Tibial artery (tissue), 4 donors: Measurements from ENCODE around the gene DBX1.
"Not testable (repeated sequence)": the region's sequence is repeated elsewhere in the genome, so short reads cannot be mapped to it uniquely, and the experiment has no call there.

Experiments
- DNase-seq, 2 donors: peaks; one replicate each; pipeline ENCODE4 v3.0.0-alpha.2; 2019
- H3K27ac ChIP-seq, 2 donors: fragments of 200-600 bp; sonication (generic) in 1 of 2; 1 replicate in 1 of 2; 2 replicates in 1 of 2; pipeline ENCODE4 v1.5.1; 2018 to 2019; ENCODE audit warnings: mild to moderate bottlenecking in 1 of 2
- H3K27me3 ChIP-seq, 2 donors: fragments of 200-600 bp; sonication (generic) in 1 of 2; one replicate each; pipeline versions ENCODE4 v1.5.1 to v1.6.0; 2016 to 2019
- H3K36me3 ChIP-seq, 3 donors: fragments of 200-600 bp; sonication (generic) in 2 of 3; one replicate each; pipeline ENCODE4 v1.5.1; 2016 to 2019; ENCODE audit warnings: mild to moderate bottlenecking in 2 of 3
- H3K4me1 ChIP-seq, 4 donors: fragments of 200-600 bp; sonication (generic) in 2 of 4; 1 replicate in 3 of 4; 2 replicates in 1 of 4; pipeline ENCODE4 v1.5.1; 2016 to 2019
- H3K4me3 ChIP-seq, 2 donors: fragments of 200-600 bp; sonication (generic) in 1 of 2; 1 replicate in 1 of 2; 2 replicates in 1 of 2; pipeline ENCODE4 v1.5.1; 2018 to 2019; ENCODE audit warnings: mild to moderate bottlenecking in 2 of 2
- H3K9me3 ChIP-seq, 3 donors: fragments of 200-600 bp; sonication (generic) in 1 of 3; one replicate each; pipeline ENCODE4 v1.5.1; 2016 to 2019
- CTCF ChIP-seq, 2 experiments: fragments of 200-600 bp in 1 of 2; fragments of 450-650 bp in 1 of 2; IDR thresholded peaks; one replicate each; pipeline ENCODE4 v1.5.1; 2017 to 2019; ENCODE audit warnings: antibody characterized with exemption in 2 of 2, mild to moderate bottlenecking in 1 of 2, moderate library complexity in 1 of 2
- intact Hi-C: fragments of 100-400 bp; cut with DNase I; formaldehyde crosslinking; loops from one replicate; pipeline ENCODE4 v1.15.0; 2023; ENCODE audit warnings: low total_unique reads

Gene DBX1

GRCh38 chr11:20132667-20133039 lies 27.6 kb downstream of the DBX1 start:
- Histone ChIP-seq H3K9me3 (no peaks in the 10 kb centered on the region), H3K27me3 (no peaks in the 10 kb centered on the region), H3K27ac (no peak overlapping the region), H3K36me3 (no peaks in the 10 kb centered on the region), H3K4me1 (peaks cover 0 to 8% (median 7%) of the 10 kb centered on the region in 4 donors), H3K4me3 (peak overlapping the region; percentile 50 to 53)
- DNase-seq = no peak
- TF ChIP-seq CTCF (IDR thresholded peaks at IDR 0.05) = no peak
- intact Hi-C loops = loop anchor here (5.0 to 10.0 kb wide), 2 partner anchors 180 to 222 kb away; no protein-coding TSS in a partner anchor

GRCh38 chr11:20131788-20132666 lies 28.2 kb downstream of the DBX1 start:
- peak; percentile 85 to 87 for TF ChIP-seq CTCF (IDR thresholded peaks at IDR 0.05)
- H3K36me3 ChIP-seq = no peaks in the 10 kb centered on the region
- no peaks in the 10 kb centered on the region for H3K9me3 ChIP-seq
- H3K4me1 ChIP-seq = peaks cover 0 to 8% (median 7%) of the 10 kb centered on the region in 4 donors
- peak overlapping the region; percentile 50 to 53 for H3K4me3 ChIP-seq
- DNase-seq = peak; percentile 49 to 78
- H3K27ac ChIP-seq = peak overlapping the region in 1 of 2 donors; percentile 48
- no peaks in the 10 kb centered on the region for H3K27me3 ChIP-seq
- intact Hi-C loops = loop anchor here (5.0 to 10.0 kb wide), 2 partner anchors 180 to 223 kb away; no protein-coding TSS in a partner anchor

DNA sequence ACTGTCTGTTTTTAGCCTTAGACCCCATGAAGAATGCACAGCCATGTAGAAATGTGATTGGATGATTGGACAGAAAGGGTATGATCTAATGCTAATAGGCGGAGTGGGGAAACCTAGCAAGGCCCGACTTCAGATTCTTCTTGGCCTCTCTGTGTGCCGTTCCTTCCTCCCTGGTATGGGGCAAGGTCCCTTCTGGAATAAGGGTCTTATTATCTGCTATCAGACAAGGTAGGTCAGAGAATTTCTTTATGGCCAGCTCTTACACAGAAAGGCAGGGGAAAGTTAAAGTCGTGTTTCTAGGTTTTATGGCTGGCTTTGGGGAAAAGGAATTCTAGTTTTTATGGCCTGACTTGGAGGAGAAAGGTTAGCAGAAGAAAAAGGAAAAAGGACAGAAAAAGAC lies 30.6 kb downstream of the DBX1 start:
- H3K36me3 ChIP-seq = no peaks in the 10 kb centered on the region
- no peak for TF ChIP-seq CTCF (IDR thresholded peaks at IDR 0.05)
- intact Hi-C loops = loop anchor here (5.0 to 10.0 kb wide), 2 partner anchors 177 to 225 kb away; no protein-coding TSS in a partner anchor

DNA sequence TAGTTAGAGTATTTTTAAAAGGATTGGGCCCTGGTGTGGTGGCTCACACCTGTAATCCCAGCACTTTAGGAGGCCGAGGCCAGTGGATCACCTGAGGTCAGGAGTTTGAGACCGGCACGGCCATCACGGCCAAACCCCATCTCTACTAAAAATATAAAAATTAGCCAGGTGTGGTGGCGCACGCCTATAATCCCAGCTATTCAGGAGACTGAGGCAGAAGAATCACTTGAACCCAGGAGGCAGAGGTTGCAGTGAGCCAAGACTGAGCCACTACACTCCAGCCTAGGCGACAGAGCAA lies 31.8 kb downstream of the DBX1 start:
- DNase-seq, H3K27ac ChIP-seq, intact Hi-C loops, H3K27me3 ChIP-seq, H3K9me3 ChIP-seq, H3K36me3 ChIP-seq, H3K4me1 ChIP-seq, H3K4me3 ChIP-seq: not testable (repeated sequence)

More for the DNA sequence above, 30.6 kb downstream of the DBX1 start:
- no peak overlapping the region for H3K27ac ChIP-seq
- H3K4me1 ChIP-seq = peaks cover 0 to 8% (median 7%) of the 10 kb centered on the region in 4 donors
- no peak for DNase-seq
- H3K4me3 ChIP-seq = no peak overlapping the region
- no peaks in the 10 kb centered on the region for H3K27me3 ChIP-seq
- no peaks in the 10 kb centered on the region for H3K9me3 ChIP-seq

DNA sequence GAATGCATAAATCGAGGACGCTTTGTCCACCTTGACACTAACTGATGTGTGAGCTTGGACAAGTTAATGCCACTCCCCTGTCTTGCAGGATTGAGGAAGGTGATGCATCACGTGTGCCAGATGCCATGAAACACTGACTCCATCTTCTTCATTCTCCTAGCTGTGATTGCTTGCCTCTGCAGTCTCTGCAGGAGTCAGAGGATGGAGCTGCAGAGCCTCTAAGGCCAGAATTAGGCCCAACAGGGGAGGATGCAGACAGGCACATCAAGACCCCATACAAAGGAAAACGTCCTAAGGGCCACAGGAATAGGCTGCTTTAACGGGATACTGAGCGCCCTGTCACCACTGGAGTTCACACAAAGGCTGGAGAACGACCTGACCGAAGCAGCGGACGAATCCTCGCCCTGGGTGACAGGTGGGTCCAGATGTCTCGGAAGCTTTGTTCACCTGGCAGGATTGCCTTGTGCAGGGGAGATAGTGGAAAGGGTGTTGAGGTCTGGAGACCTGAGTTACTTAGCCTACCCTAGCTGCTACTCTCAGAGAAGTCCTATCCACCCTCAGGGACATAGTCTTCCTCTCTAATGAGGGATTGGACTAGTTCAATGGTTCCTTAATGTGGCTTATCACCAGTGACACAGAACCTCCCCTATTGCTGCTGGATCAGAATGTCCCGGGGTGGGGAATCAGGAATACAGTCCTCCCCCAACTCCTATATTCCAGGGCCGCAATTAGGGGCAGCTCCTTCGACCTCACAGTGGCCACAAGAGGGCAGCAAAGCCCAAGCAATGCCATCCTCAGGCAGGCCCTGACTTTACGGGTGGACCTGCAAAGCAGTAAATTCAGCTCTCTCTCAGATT lies 32.4 kb downstream of the DBX1 start:
- TF ChIP-seq CTCF (IDR thresholded peaks at IDR 0.05) = peak; percentile 78 to 79
- no peaks in the 10 kb centered on the region for H3K36me3 ChIP-seq
- H3K4me3 ChIP-seq = no peak overlapping the region
- H3K27ac ChIP-seq = no peak overlapping the region
- DNase-seq = peak; percentile 72 to 88
- H3K4me1 ChIP-seq = peaks cover 0 to 8% (median 7%) of the 10 kb centered on the region in 4 donors
- H3K27me3 ChIP-seq = no peaks in the 10 kb centered on the region
- no peaks in the 10 kb centered on the region for H3K9me3 ChIP-seq
- intact Hi-C loops = no loop called here

GRCh38 chr11:20126724-20127123 lies 33.6 kb downstream of the DBX1 start:
- H3K27ac ChIP-seq = no peak overlapping the region
- H3K9me3 ChIP-seq = no peaks in the 10 kb centered on the region
- no peak for DNase-seq
- no peak for TF ChIP-seq CTCF (IDR thresholded peaks at IDR 0.05)
- no peak overlapping the region for H3K4me3 ChIP-seq
- no peaks in the 10 kb centered on the region for H3K36me3 ChIP-seq
- H3K4me1 ChIP-seq = peaks cover 0 to 4% (median 2%) of the 10 kb centered on the region in 4 donors
- no peaks in the 10 kb centered on the region for H3K27me3 ChIP-seq
- intact Hi-C loops = no loop called here
